Measurements from ENCODE around the gene C16orf46. TPM values are rescaled to one million over a fixed set of nuclear protein-coding genes. Genes with fewer than 3 reads are reported as not detected.

C16orf46 gene
- total and polyA plus RNA-seq, 9 donors: 0.36 to 3.8 (median 0.82) TPM; not detected in 1

GRCh38 chr16:81035398-81035974, 41.6 kb downstream of the C16orf46 start, which contains the start of gene ATMIN:
Gene ATMIN, plus strand, starts transcription at chr16:81035842. Its CDS starts 29 bp downstream, at chr16:81035871.
- peak within 1 kb of the TSS; percentile 76 for H3K4me3 ChIP-seq
- no peaks in the 10 kb centered on the region for H3K36me3 ChIP-seq
- no peak within 1 kb of the TSS for H3K27ac ChIP-seq
- intact Hi-C loops (cut with DNase I): loop anchor here in 1 of 4 donors (10.0 kb wide), 1 partner anchor 709 kb away; no protein-coding TSS in a partner anchor
- no peaks in the 10 kb centered on the region for H3K9me3 ChIP-seq
- DNase-seq: peak; percentile 79 to 92 (median 87)
- peaks cover 7% of the 10 kb centered on the region for H3K4me1 ChIP-seq (ENCODE audit: insufficient read depth)
- TF ChIP-seq EP300 (IDR thresholded peaks at IDR 0.05) (no peak), POLR2A (IDR thresholded peaks at IDR 0.05) (peak; percentile 23), CTCF (IDR thresholded peaks at IDR 0.05) (peak; percentile 93 to 98 (median 97))
- no peaks in the 10 kb centered on the region for H3K27me3 ChIP-seq
- 4 to 10% (median 5%) methylated on average over 23 to 54 of the region's 54 CpGs for WGBS, 3 donors

- Histone ChIP-seq H3K27ac (no peak overlapping the region), H3K9me3 (no peaks in the 10 kb centered on the region), H3K4me1 (ENCODE audit: insufficient read depth) (no peaks in the 10 kb centered on the region), H3K4me3 (no peak overlapping the region), H3K27me3 (no peaks in the 10 kb centered on the region), H3K36me3 (no peaks in the 10 kb centered on the region)
- 94 to 95% (median 94%) methylated on average over 11 of the region's 11 CpGs for WGBS, 3 donors
- intact Hi-C loops (cut with DNase I): loop anchor here in 1 of 4 donors (10.0 kb wide), 1 partner anchor 715 kb away; no protein-coding TSS in a partner anchor
- no peak for DNase-seq
- TF ChIP-seq CTCF (IDR thresholded peaks at IDR 0.05) (no peak), POLR2A (IDR thresholded peaks at IDR 0.05) (no peak), EP300 (IDR thresholded peaks at IDR 0.05) (no peak)
These were observed 47.0 kb downstream of the C16orf46 start for GRCh38 chr16:81029930-81030604.

GRCh38 chr16:81026429-81026828, 50.6 kb downstream of the C16orf46 start:
- no peak overlapping the region for H3K27ac ChIP-seq
- H3K36me3 ChIP-seq: no peaks in the 10 kb centered on the region
- no peak overlapping the region for H3K4me3 ChIP-seq
- no peaks in the 10 kb centered on the region for H3K27me3 ChIP-seq
- TF ChIP-seq CTCF (IDR thresholded peaks at IDR 0.05) (no peak), POLR2A (IDR thresholded peaks at IDR 0.05) (no peak)
- no peaks in the 10 kb centered on the region for H3K4me1 ChIP-seq (ENCODE audit: insufficient read depth)
- intact Hi-C loops (cut with DNase I): no loop called here
- 85 to 90% (median 90%) methylated on average over 4 of the region's 4 CpGs for WGBS, 3 donors
- H3K9me3 ChIP-seq: no peaks in the 10 kb centered on the region
- DNase-seq: no peak

- Histone ChIP-seq H3K4me3 (no peak overlapping the region), H3K27ac (no peak overlapping the region), H3K4me1 (ENCODE audit: insufficient read depth) (no peaks in the 10 kb centered on the region), H3K36me3 (no peaks in the 10 kb centered on the region), H3K27me3 (no peaks in the 10 kb centered on the region), H3K9me3 (no peaks in the 10 kb centered on the region)
- 97 to 99% (median 98%) methylated on average over 2 of the region's 2 CpGs for WGBS, 3 donors
- intact Hi-C loops (cut with DNase I): no loop called here
- TF ChIP-seq EP300 (IDR thresholded peaks at IDR 0.05): no peak
- TF ChIP-seq POLR2A (IDR thresholded peaks at IDR 0.05): no peak
- TF ChIP-seq CTCF (IDR thresholded peaks at IDR 0.05): no peak
- DNase-seq: no peak
These were observed 58.5 kb downstream of the C16orf46 start for GRCh38 chr16:81018496-81018895.

Measured in ovary (tissue), 9 donors.